Measurements from ENCODE around the gene GABRD. TPM values are rescaled to one million over a fixed set of nuclear protein-coding genes. Genes with fewer than 3 reads are reported as not detected.
A peak's percentile ranks its signal among the peaks of the same experiment; 100 is the strongest.
"Not testable (repeated sequence)": the region's sequence is repeated elsewhere in the genome, so short reads cannot be mapped to it uniquely, and the experiment has no call there.

Gene GABRD
- polyA plus RNA-seq (ENCODE audit: low read depth in 6 of 6) = not detected

- Mint-ChIP-seq H3K9me3 (peaks cover 0 to 3% (median 0%) of the 10 kb centered on the region in 7 donors), H3K36me3 (peaks cover 0 to 7% of the 10 kb centered on the region in 2 donors), H3K27me3 (peaks cover 52 to 93% (median 78%) of the 10 kb centered on the region in 3 donors), H3K4me1 (peaks cover 4 to 12% (median 6%) of the 10 kb centered on the region in 3 donors), H3K27ac (peak within 1 kb of the TSS in 1 of 6 donors; percentile 35), H3K4me3 (peak within 1 kb of the TSS; percentile 77 to 89 (median 84))
- ATAC-seq (ENCODE audit: low read depth in 2 of 2) (peak; percentile 61 to 64), DNase-seq (no peak)
Measured at GRCh38 chr1:2019172-2019543, at the start of gene GABRD. Gene GABRD (plus strand): TSS chr1:2019345. CDS start chr1:2019424, 79 bp downstream.

DNA sequence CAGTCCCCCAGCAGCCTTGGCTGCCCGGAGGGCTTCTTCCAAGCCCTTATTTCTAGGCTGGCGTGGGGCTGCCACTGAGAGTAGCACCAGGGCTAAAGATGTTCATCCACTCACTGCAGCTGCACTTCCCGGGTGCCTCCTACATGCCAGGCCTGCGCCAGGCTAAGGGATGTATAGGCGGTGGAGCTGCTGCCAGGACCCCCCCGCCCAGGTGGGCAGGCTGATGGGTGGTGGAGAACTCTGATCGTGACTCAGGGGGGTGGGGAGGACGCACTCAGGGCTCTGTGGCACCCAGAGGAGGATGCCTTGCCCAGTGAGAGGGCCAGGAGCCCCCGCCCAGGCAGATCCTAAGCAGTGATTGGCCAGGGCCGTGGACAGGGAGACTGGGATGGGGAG, 49.6 kb upstream of the GABRD start:
- H3K36me3 Mint-ChIP-seq = no peaks in the 10 kb centered on the region
- H3K4me3 Mint-ChIP-seq = no peak overlapping the region
- no peak overlapping the region for H3K27ac Mint-ChIP-seq
- DNase-seq (no peak), ATAC-seq (ENCODE audit: low read depth in 2 of 2) (no peak)
- H3K9me3 Mint-ChIP-seq = peaks cover 0 to 2% (median 0%) of the 10 kb centered on the region in 7 donors
- peaks cover 0 to 5% (median 0%) of the 10 kb centered on the region in 3 donors for H3K4me1 Mint-ChIP-seq
- peaks cover 5 to 28% (median 19%) of the 10 kb centered on the region in 3 donors for H3K27me3 Mint-ChIP-seq

DNA sequence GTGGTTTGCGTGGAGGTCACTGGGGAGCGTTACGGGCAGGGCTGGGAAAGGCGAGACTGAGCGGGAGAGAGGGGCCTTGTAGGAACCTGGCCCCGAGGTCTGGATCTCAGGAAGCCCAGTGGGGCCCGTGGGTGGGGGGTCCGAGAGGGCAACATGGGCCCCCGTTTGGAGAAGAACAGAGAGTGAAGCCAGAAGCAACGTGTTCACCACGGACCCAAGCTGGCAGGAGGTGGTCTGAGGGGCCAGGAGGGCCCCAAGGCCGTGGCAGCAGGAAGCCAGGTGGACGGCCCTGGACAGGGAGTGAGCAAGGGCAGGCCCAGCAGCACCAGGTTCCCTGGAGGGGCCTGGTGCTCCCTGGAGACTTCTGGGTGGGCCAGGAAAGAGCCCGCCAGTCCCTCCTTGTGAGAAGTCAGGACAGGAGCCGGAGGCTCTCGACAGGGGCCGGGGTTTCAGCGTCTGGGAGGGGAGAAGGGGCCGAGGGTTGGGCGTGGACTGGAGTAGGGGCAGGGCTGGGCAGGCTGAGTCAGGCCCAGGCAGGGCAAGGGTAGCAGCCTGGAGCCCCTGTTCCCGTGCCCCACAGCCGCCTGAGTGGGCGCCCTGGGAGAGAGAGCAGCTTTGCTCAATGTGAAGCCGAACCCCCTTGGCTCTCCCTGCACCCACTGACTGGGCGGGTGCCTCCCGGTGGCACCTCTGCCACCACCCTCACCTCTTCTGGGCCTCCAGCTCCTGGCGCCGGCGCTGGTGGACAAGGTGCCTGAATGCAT, 49.0 kb upstream of the GABRD start:
- H3K27ac Mint-ChIP-seq = no peak overlapping the region
- H3K9me3 Mint-ChIP-seq = peaks cover 0 to 2% (median 0%) of the 10 kb centered on the region in 7 donors
- H3K4me3 Mint-ChIP-seq = no peak overlapping the region
- peaks cover 0 to 5% (median 0%) of the 10 kb centered on the region in 3 donors for H3K4me1 Mint-ChIP-seq
- DNase-seq (no peak), ATAC-seq (ENCODE audit: low read depth in 2 of 2) (no peak)
- no peaks in the 10 kb centered on the region for H3K36me3 Mint-ChIP-seq
- peaks cover 5 to 29% (median 19%) of the 10 kb centered on the region in 3 donors for H3K27me3 Mint-ChIP-seq

- Mint-ChIP-seq H3K4me1 (peaks cover 0 to 5% (median 0%) of the 10 kb centered on the region in 3 donors), H3K4me3 (no peak overlapping the region), H3K27ac (peak overlapping the region in 1 of 6 donors; percentile 83), H3K27me3 (peaks cover 5 to 29% (median 19%) of the 10 kb centered on the region in 3 donors), H3K36me3 (no peaks in the 10 kb centered on the region), H3K9me3 (peaks cover 0 to 2% (median 0%) of the 10 kb centered on the region in 7 donors)
- ATAC-seq (ENCODE audit: low read depth in 2 of 2) = no peak
- no peak for DNase-seq
Measured at GRCh38 chr1:1971017-1971416, 48.1 kb upstream of the GABRD start.

DNA sequence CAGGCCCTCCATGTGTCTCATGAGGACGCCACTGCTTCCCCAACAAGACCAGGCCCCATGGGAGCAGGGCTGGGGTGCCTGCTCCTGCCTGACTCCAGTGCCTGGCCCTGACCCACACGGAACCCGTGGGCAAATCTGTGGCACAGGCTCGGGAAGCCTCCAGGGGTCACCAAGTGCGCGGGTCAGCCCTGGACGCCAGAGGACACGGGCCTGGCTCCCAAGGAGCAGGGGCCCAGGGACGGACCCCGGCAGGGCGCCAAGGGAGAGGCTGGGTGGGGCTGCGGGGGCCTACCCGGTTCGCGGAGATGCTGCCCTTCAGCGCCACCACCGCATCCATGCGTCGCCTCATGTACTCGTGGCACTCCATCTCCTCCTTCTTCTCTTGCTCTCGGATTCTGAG, 47.5 kb upstream of the GABRD start:
- Mint-ChIP-seq H3K4me3 (no peak overlapping the region), H3K36me3 (no peaks in the 10 kb centered on the region), H3K27me3 (peaks cover 5 to 34% (median 19%) of the 10 kb centered on the region in 3 donors), H3K27ac (no peak overlapping the region), H3K4me1 (peaks cover 0 to 5% (median 0%) of the 10 kb centered on the region in 3 donors), H3K9me3 (peaks cover 0 to 2% (median 0%) of the 10 kb centered on the region in 7 donors)
- no peak for ATAC-seq (ENCODE audit: low read depth in 2 of 2)
- DNase-seq = no peak

- Mint-ChIP-seq H3K9me3 (peaks cover 0 to 2% (median 0%) of the 10 kb centered on the region in 7 donors), H3K27me3 (peaks cover 0 to 32% (median 10%) of the 10 kb centered on the region in 3 donors), H3K27ac (no peak overlapping the region), H3K4me1 (no peaks in the 10 kb centered on the region), H3K36me3 (no peaks in the 10 kb centered on the region), H3K4me3 (no peak overlapping the region)
- ATAC-seq (ENCODE audit: low read depth in 2 of 2) (no peak), DNase-seq (no peak)
Measured at GRCh38 chr1:1972976-1973715, 46.0 kb upstream of the GABRD start.

DNA sequence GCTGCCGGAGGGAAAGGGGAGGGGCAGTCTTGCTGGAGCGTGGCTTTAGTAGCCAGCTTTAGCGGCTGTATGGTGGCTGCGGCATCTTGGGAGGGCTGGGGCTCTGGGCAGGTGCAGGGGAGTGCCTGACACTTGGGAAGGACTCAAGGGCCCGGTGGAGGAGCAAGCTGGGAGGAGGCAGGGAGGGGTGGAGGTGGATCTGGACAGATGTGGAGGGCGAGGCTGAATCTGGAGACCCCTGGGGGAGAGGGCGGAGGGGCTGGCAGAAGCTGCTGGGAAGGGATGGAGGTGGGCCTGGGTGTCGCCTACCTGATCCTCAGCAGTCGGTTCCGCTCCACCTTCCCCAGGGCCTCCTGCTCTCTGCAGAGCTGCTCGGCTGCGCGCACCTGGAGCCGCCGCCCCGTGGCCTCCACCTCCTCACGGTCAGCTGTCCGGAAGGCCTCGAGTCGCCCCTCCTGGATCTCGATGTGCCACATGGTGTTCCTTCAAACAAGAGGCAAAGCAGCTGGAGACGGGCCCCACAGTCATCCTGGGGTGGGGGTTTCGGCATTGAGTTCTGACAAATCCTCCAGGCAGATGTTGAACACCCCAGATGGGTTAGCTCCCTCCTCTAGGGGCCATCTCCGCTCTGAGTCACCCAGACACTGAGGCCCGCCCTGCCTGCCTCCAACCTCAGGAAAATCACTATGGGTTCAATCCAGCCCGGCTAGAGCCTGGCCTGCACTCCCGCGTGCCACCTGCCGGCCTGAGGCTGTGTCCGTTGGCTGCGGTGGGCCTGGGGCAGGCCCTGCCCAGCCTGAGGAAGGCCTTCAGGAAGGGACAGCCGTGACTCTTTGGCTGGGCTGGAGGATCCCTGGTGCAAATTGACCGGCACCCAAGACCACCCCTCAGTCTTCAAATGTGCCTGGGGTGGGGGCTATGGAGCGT, 45.2 kb upstream of the GABRD start:
- ATAC-seq (ENCODE audit: low read depth in 2 of 2) (no peak), DNase-seq (no peak)

DNA sequence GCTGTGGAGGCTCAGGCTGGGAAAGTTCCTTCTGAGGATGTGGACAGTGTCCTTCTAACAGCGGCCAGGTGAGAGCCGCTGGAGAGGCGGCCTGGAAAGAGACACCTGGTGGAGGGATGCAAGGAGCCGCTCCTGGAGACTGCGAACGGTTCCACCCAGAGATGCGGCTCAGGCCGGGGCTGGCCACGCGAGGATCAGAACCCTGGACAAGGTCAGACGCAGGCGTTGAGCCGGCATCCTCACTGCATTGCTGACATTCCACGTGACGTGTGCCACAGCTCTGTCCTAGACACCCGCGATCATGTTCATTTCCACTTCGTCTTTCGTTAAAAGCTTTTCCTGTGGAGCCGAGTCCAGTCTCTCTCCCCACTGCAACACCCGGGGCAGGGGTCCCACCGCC, 44.3 kb upstream of the GABRD start:
- Mint-ChIP-seq H3K27ac (no peak overlapping the region), H3K4me3 (peak overlapping the region in 1 of 8 donors; percentile 30), H3K36me3 (no peaks in the 10 kb centered on the region), H3K9me3 (peaks cover 0 to 7% (median 2%) of the 10 kb centered on the region in 7 donors), H3K4me1 (no peaks in the 10 kb centered on the region), H3K27me3 (peaks cover 0 to 31% (median 8%) of the 10 kb centered on the region in 3 donors)
- ATAC-seq (ENCODE audit: low read depth in 2 of 2) (no peak), DNase-seq (no peak)

More for the DNA sequence above, 45.2 kb upstream of the GABRD start:
- Mint-ChIP-seq H3K4me3 (no peak overlapping the region), H3K27me3 (peaks cover 0 to 31% (median 8%) of the 10 kb centered on the region in 3 donors), H3K4me1 (no peaks in the 10 kb centered on the region), H3K27ac (peak overlapping the region in 1 of 6 donors; percentile 59), H3K36me3 (no peaks in the 10 kb centered on the region), H3K9me3 (peaks cover 0 to 4% (median 0%) of the 10 kb centered on the region in 7 donors)

DNA sequence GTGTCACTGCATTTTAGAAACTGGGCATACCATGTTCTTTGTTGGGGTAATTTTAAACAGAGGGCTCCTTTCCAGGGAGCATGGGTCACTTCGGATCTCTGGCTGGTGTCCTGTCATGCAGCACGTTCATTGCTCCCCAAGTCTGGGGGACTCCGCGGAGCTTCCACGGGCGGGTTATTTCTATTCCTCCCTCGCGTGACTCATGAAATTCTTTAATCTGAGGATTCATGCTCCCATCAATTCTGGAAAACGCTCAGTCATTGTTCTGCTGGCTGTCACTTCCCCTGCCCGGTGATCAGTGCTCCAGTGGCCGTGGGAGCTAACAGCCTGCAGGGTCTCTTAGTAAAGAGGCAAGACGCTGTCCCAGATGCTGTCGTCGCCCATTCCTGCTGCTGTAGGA, 43.6 kb upstream of the GABRD start:
- peak overlapping the region in 1 of 6 donors; percentile 68 for H3K27ac Mint-ChIP-seq
- no peak overlapping the region for H3K4me3 Mint-ChIP-seq
- H3K27me3 Mint-ChIP-seq = peaks cover 0 to 31% (median 8%) of the 10 kb centered on the region in 3 donors
- no peak for DNase-seq
- no peaks in the 10 kb centered on the region for H3K36me3 Mint-ChIP-seq
- no peaks in the 10 kb centered on the region for H3K4me1 Mint-ChIP-seq
- no peak for ATAC-seq (ENCODE audit: low read depth in 2 of 2)
- H3K9me3 Mint-ChIP-seq = peaks cover 0 to 7% (median 2%) of the 10 kb centered on the region in 7 donors

- no peak overlapping the region for H3K27ac Mint-ChIP-seq
Measured at GRCh38 chr1:1976031-1976430, 43.1 kb upstream of the GABRD start.

GRCh38 chr1:1978108-1978507, 41.0 kb upstream of the GABRD start:
- DNase-seq = no peak
- H3K36me3 Mint-ChIP-seq = no peaks in the 10 kb centered on the region
- peaks cover 0 to 7% (median 0%) of the 10 kb centered on the region in 7 donors for H3K9me3 Mint-ChIP-seq
- no peaks in the 10 kb centered on the region for H3K4me1 Mint-ChIP-seq
- no peak for ATAC-seq (ENCODE audit: low read depth in 2 of 2)
- H3K4me3 Mint-ChIP-seq = no peak overlapping the region
- no peak overlapping the region for H3K27ac Mint-ChIP-seq
- H3K27me3 Mint-ChIP-seq = peaks cover 0 to 28% (median 7%) of the 10 kb centered on the region in 3 donors

More at GRCh38 chr1:1976031-1976430, 43.1 kb upstream of the GABRD start:
- no peak for DNase-seq
- no peak overlapping the region for H3K4me3 Mint-ChIP-seq
- no peaks in the 10 kb centered on the region for H3K36me3 Mint-ChIP-seq
- no peak for ATAC-seq (ENCODE audit: low read depth in 2 of 2)
- peaks cover 0 to 7% (median 2%) of the 10 kb centered on the region in 7 donors for H3K9me3 Mint-ChIP-seq
- H3K4me1 Mint-ChIP-seq = no peaks in the 10 kb centered on the region
- H3K27me3 Mint-ChIP-seq = peaks cover 0 to 31% (median 8%) of the 10 kb centered on the region in 3 donors

GRCh38 chr1:1978690-1979481, 40.3 kb upstream of the GABRD start:
- H3K27ac Mint-ChIP-seq; H3K36me3 Mint-ChIP-seq; DNase-seq; H3K4me1 Mint-ChIP-seq; H3K9me3 Mint-ChIP-seq; ATAC-seq (ENCODE audit: low read depth in 2 of 2); H3K4me3 Mint-ChIP-seq: not testable (repeated sequence)
- peaks cover 0 to 23% (median 0%) of the 10 kb centered on the region in 3 donors for H3K27me3 Mint-ChIP-seq
